ENCODE data around the gene ITGB4. TPM values are rescaled to one million over a fixed set of nuclear protein-coding genes. Genes with fewer than 3 reads are reported as not detected.

Gene ITGB4
- total and polyA plus RNA-seq, 5 donors from 2014 or later, result 0.28 to 0.60 (median 0.56) TPM; not detected in 2

DNA sequence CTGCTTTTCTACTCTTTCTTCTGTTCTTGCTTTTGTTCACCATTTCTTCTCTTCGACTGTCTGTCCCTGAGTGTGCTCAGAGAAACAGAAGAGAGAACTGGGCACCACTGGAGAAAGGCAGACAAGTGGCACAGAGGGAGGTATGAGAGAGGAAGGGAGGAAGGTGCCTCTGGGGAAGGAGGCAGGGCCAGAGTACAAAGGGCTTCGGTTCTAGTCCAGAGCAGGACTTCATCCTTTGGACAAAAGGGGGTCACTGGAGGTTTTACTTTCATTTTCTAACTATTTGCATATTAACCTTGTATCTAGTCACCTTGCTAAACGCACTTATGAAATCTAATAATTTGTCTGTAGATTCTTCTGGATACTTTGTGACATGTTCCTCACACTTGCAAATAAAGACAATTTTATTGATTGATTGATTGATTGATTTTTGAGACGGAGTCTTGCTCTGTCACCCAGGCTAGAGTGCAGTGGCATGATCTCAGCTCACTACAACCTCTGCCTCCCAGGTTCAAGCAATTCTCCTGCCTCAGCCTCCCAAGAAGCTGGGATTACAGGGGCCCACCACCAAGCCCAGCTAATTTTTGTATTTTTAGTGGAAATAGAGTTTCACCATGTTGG lies 13.5 kb downstream of the ITGB4 start:
- Histone ChIP-seq H3K9me3 (ENCODE audit: control insufficient read depth in 2 of 2, low read length in 2 of 2) (no peaks in the 10 kb centered on the region), H3K27ac (ENCODE audit: insufficient read depth, low read length, poor library complexity, severe bottlenecking) (no peak overlapping the region), H3K4me1 (ENCODE audit: control insufficient read depth, insufficient read depth, low read length, poor library complexity, severe bottlenecking) (no peaks in the 10 kb centered on the region), H3K27me3 (ENCODE audit: control insufficient read depth, insufficient read depth, low read length) (no peaks in the 10 kb centered on the region), H3K4me3 (ENCODE audit: low read depth, low read length) (no peak overlapping the region), H3K36me3 (ENCODE audit: control insufficient read depth, insufficient read depth, low read length) (no peaks in the 10 kb centered on the region)
- no peak overlapping the region for H3K4me3 Mint-ChIP-seq
- H3K36me3 Mint-ChIP-seq, result no peaks in the 10 kb centered on the region
- H3K9me3 Mint-ChIP-seq, result no peaks in the 10 kb centered on the region
- H3K27me3 Mint-ChIP-seq, result peaks cover 8% of the 10 kb centered on the region
- ATAC-seq (ENCODE audit: low read depth in 2 of 2), result no peak
- peak overlapping the region in 2 of 3 donors; percentile 33 to 86 for H3K27ac Mint-ChIP-seq
- DNase-seq, result no peak
- H3K4me1 Mint-ChIP-seq, result peaks cover 0 to 9% (median 4%) of the 10 kb centered on the region in 4 donors

- Mint-ChIP-seq H3K9me3 (no peaks in the 10 kb centered on the region), H3K27ac (no peak overlapping the region), H3K4me1 (peaks cover 0 to 9% (median 4%) of the 10 kb centered on the region in 4 donors), H3K4me3 (no peak overlapping the region), H3K27me3 (peaks cover 5% of the 10 kb centered on the region), H3K36me3 (no peaks in the 10 kb centered on the region)
- ATAC-seq (ENCODE audit: low read depth in 2 of 2), result no peak
- Histone ChIP-seq H3K27me3 (ENCODE audit: control insufficient read depth, insufficient read depth, low read length) (no peaks in the 10 kb centered on the region), H3K4me3 (ENCODE audit: low read depth, low read length) (no peak overlapping the region), H3K27ac (ENCODE audit: insufficient read depth, low read length, poor library complexity, severe bottlenecking) (no peak overlapping the region), H3K9me3 (ENCODE audit: control insufficient read depth in 2 of 2, low read length in 2 of 2) (no peaks in the 10 kb centered on the region), H3K4me1 (ENCODE audit: control insufficient read depth, insufficient read depth, low read length, poor library complexity, severe bottlenecking) (no peaks in the 10 kb centered on the region), H3K36me3 (ENCODE audit: control insufficient read depth, insufficient read depth, low read length) (no peaks in the 10 kb centered on the region)
- DNase-seq, result no peak
Measured at GRCh38 chr17:75736173-75736835, 15.0 kb downstream of the ITGB4 start.

DNA sequence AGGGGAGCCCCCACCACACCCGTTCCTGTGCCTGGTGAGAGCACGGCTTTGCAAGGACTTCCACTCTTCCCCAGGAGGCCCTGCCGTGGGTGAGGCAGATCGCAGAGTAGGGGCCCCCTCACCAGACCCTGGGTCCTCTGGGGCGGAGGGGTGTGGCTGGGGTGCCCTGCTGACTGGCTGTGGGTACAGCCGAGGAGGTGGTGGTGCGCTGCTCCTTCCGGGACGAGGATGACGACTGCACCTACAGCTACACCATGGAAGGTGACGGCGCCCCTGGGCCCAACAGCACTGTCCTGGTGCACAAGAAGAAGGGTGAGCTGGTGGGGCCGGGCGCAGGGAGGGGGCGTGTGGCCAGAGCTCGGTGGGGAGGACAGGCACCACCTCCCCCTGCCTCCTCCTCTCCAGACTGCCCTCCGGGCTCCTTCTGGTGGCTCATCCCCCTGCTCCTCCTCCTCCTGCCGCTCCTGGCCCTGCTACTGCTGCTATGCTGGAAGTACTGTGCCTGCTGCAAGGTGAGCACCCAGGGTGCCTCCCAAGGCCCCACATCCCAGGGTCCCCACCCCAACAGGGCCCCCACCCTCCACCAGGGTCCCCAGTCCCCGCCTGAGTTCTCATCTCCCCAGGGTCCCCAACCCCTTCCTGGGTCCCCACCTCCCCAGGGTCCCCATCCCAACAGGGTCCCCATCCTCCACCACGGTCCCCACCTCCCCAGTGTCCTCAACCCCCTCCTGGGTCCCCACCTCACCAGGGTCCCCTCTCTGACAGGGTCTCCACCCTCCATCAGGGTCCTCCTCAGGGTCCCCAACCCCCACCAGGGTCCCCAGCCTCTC lies 16.1 kb downstream of the ITGB4 start:
- H3K27me3 ChIP-seq (ENCODE audit: control insufficient read depth, insufficient read depth, low read length), result no peaks in the 10 kb centered on the region
- Mint-ChIP-seq H3K36me3 (no peaks in the 10 kb centered on the region), H3K27me3 (peaks cover 4% of the 10 kb centered on the region), H3K27ac (no peak overlapping the region), H3K4me3 (no peak overlapping the region), H3K9me3 (no peaks in the 10 kb centered on the region), H3K4me1 (peaks cover 0 to 9% (median 4%) of the 10 kb centered on the region in 4 donors)
- H3K4me3 ChIP-seq (ENCODE audit: low read depth, low read length), result no peak overlapping the region
- H3K36me3 ChIP-seq (ENCODE audit: control insufficient read depth, insufficient read depth, low read length), result no peaks in the 10 kb centered on the region
- no peaks in the 10 kb centered on the region for H3K9me3 ChIP-seq (ENCODE audit: control insufficient read depth in 2 of 2, low read length in 2 of 2)
- no peak overlapping the region for H3K27ac ChIP-seq (ENCODE audit: insufficient read depth, low read length, poor library complexity, severe bottlenecking)
- ATAC-seq (ENCODE audit: low read depth in 2 of 2), result no peak
- H3K4me1 ChIP-seq (ENCODE audit: control insufficient read depth, insufficient read depth, low read length, poor library complexity, severe bottlenecking), result no peaks in the 10 kb centered on the region
- DNase-seq, result no peak

- DNase-seq (no peak), ATAC-seq (ENCODE audit: low read depth in 2 of 2) (peak; percentile 22 to 33)
- no peak overlapping the region for H3K27ac ChIP-seq (ENCODE audit: insufficient read depth, low read length, poor library complexity, severe bottlenecking)
- Mint-ChIP-seq H3K4me1 (peaks cover 0 to 9% (median 4%) of the 10 kb centered on the region in 4 donors), H3K27me3 (peaks cover 4% of the 10 kb centered on the region), H3K36me3 (no peaks in the 10 kb centered on the region), H3K9me3 (no peaks in the 10 kb centered on the region), H3K4me3 (peak overlapping the region in 1 of 4 donors; percentile 92), H3K27ac (no peak overlapping the region)
- no peak overlapping the region for H3K4me3 ChIP-seq (ENCODE audit: low read depth, low read length)
- no peaks in the 10 kb centered on the region for H3K36me3 ChIP-seq (ENCODE audit: control insufficient read depth, insufficient read depth, low read length)
- no peaks in the 10 kb centered on the region for H3K4me1 ChIP-seq (ENCODE audit: control insufficient read depth, insufficient read depth, low read length, poor library complexity, severe bottlenecking)
- no peaks in the 10 kb centered on the region for H3K27me3 ChIP-seq (ENCODE audit: control insufficient read depth, insufficient read depth, low read length)
- no peaks in the 10 kb centered on the region for H3K9me3 ChIP-seq (ENCODE audit: control insufficient read depth in 2 of 2, low read length in 2 of 2)
Measured at GRCh38 chr17:75738218-75738802, 17.1 kb downstream of the ITGB4 start.

DNA sequence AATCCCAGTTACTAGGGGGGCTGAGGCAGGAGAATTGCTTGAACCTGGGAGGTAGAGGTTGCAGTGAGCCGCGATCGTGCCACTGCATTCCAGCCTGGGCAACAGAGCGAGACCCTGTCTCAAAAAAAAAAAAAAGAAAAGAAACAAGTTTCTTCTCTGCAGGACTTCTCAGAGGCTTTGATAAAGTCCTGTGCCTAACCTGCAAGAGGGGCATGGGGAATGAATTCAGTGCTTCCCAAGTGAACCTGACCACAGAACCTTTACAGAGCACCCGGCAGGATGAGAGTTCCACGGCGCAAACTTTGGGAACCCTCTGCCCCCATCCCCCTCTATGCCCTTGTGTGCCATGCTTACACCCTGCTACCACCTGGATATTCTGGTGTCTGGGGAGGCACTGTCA lies 17.9 kb downstream of the ITGB4 start:
- Histone ChIP-seq H3K36me3 (ENCODE audit: control insufficient read depth, insufficient read depth, low read length) (no peaks in the 10 kb centered on the region), H3K4me3 (ENCODE audit: low read depth, low read length) (no peak overlapping the region), H3K27me3 (ENCODE audit: control insufficient read depth, insufficient read depth, low read length) (no peaks in the 10 kb centered on the region), H3K9me3 (ENCODE audit: control insufficient read depth in 2 of 2, low read length in 2 of 2) (no peaks in the 10 kb centered on the region), H3K27ac (ENCODE audit: insufficient read depth, low read length, poor library complexity, severe bottlenecking) (no peak overlapping the region), H3K4me1 (ENCODE audit: control insufficient read depth, insufficient read depth, low read length, poor library complexity, severe bottlenecking) (no peaks in the 10 kb centered on the region)
- Mint-ChIP-seq H3K9me3 (no peaks in the 10 kb centered on the region), H3K27ac (peak overlapping the region in 1 of 3 donors; percentile 62), H3K36me3 (no peaks in the 10 kb centered on the region), H3K4me1 (peaks cover 0 to 9% (median 4%) of the 10 kb centered on the region in 4 donors), H3K4me3 (no peak overlapping the region), H3K27me3 (peaks cover 4% of the 10 kb centered on the region)
- no peak for ATAC-seq (ENCODE audit: low read depth in 2 of 2)
- no peak for DNase-seq

DNA sequence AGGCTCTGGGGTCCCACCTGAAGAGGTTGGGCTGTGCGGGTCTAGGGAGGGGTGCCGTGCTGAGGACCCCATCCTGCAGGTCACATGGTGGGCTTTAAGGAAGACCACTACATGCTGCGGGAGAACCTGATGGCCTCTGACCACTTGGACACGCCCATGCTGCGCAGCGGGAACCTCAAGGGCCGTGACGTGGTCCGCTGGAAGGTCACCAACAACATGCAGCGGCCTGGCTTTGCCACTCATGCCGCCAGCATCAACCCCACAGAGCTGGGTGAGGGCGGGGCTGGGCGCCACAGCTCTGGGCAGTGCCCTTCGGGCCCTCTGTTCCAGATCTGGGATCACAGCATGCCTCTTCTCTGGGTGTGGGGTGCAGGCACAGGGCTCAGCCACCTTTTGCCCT lies 18.5 kb downstream of the ITGB4 start:
- H3K4me3 Mint-ChIP-seq, result no peak overlapping the region
- Histone ChIP-seq H3K36me3 (ENCODE audit: control insufficient read depth, insufficient read depth, low read length) (no peaks in the 10 kb centered on the region), H3K9me3 (ENCODE audit: control insufficient read depth in 2 of 2, low read length in 2 of 2) (no peaks in the 10 kb centered on the region), H3K4me1 (ENCODE audit: control insufficient read depth, insufficient read depth, low read length, poor library complexity, severe bottlenecking) (no peaks in the 10 kb centered on the region), H3K27ac (ENCODE audit: insufficient read depth, low read length, poor library complexity, severe bottlenecking) (no peak overlapping the region), H3K4me3 (ENCODE audit: low read depth, low read length) (no peak overlapping the region), H3K27me3 (ENCODE audit: control insufficient read depth, insufficient read depth, low read length) (no peaks in the 10 kb centered on the region)
- peaks cover 0 to 5% (median under 1%) of the 10 kb centered on the region in 4 donors for H3K4me1 Mint-ChIP-seq
- DNase-seq (no peak), ATAC-seq (ENCODE audit: low read depth in 2 of 2) (no peak)
- peaks cover 4% of the 10 kb centered on the region for H3K27me3 Mint-ChIP-seq
- no peaks in the 10 kb centered on the region for H3K9me3 Mint-ChIP-seq
- H3K27ac Mint-ChIP-seq, result no peak overlapping the region
- no peaks in the 10 kb centered on the region for H3K36me3 Mint-ChIP-seq

DNA sequence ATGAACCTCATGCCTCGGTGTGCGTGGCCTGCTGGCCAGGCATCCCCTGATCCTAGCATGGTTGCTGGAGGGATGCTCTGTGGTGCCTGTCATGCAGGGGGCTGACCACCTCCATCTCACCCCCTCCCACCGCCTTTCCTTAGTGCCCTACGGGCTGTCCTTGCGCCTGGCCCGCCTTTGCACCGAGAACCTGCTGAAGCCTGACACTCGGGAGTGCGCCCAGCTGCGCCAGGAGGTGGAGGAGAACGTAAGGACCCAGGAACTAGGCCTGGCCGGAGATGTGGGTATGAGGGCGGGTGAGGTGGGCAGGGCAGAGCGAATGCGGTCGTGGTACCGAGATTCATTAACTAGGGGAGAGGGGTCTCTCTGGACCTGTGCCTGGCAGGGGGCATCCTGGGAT lies 19.0 kb downstream of the ITGB4 start:
- no peaks in the 10 kb centered on the region for H3K36me3 Mint-ChIP-seq
- H3K27ac Mint-ChIP-seq, result no peak overlapping the region
- H3K27me3 Mint-ChIP-seq, result peaks cover 4% of the 10 kb centered on the region
- no peaks in the 10 kb centered on the region for H3K9me3 Mint-ChIP-seq
- Histone ChIP-seq H3K4me1 (ENCODE audit: control insufficient read depth, insufficient read depth, low read length, poor library complexity, severe bottlenecking) (no peaks in the 10 kb centered on the region), H3K4me3 (ENCODE audit: low read depth, low read length) (no peak overlapping the region), H3K9me3 (ENCODE audit: control insufficient read depth in 2 of 2, low read length in 2 of 2) (no peaks in the 10 kb centered on the region), H3K36me3 (ENCODE audit: control insufficient read depth, insufficient read depth, low read length) (no peaks in the 10 kb centered on the region), H3K27ac (ENCODE audit: insufficient read depth, low read length, poor library complexity, severe bottlenecking) (no peak overlapping the region), H3K27me3 (ENCODE audit: control insufficient read depth, insufficient read depth, low read length) (no peaks in the 10 kb centered on the region)
- H3K4me1 Mint-ChIP-seq, result peaks cover 0 to 5% (median 0%) of the 10 kb centered on the region in 4 donors
- ATAC-seq (ENCODE audit: low read depth in 2 of 2), result no peak
- no peak overlapping the region for H3K4me3 Mint-ChIP-seq
- DNase-seq, result no peak

Measured in CD4-positive, CD25-positive, alpha-beta regulatory T cell (primary cell).